GM18870 (cell line): ENCODE data around the gene PTPRN2.
"Not testable (repeated sequence)": the region's sequence is repeated elsewhere in the genome, so short reads cannot be mapped to it uniquely, and the experiment has no call there.

ENCODE experiments used
- ATAC-seq: cut with Tn5 transposase; IDR thresholded peaks from one replicate; pipeline ENCODE4 v1.9.1; 2021; ENCODE audit warnings: moderate library complexity; ENCODE audit not compliant: unreplicated experiment

PTPRN2 gene

GRCh38 chr7:157565981-157566630 lies 1021.5 kb downstream of the PTPRN2 start:
- ATAC-seq: no peak

- no peak for ATAC-seq
Measured at GRCh38 chr7:157565201-157565626, 1022.4 kb downstream of the PTPRN2 start.

GRCh38 chr7:157564517-157565177 lies 1023.0 kb downstream of the PTPRN2 start:
- ATAC-seq: no peak

- not testable (repeated sequence) for ATAC-seq
Measured at GRCh38 chr7:157563467-157564135, 1024.0 kb downstream of the PTPRN2 start.

- not testable (repeated sequence) for ATAC-seq
Measured at GRCh38 chr7:157562522-157563398, 1024.9 kb downstream of the PTPRN2 start.

- no peak for ATAC-seq
Measured at GRCh38 chr7:157561816-157562410, 1025.7 kb downstream of the PTPRN2 start.

- ATAC-seq: no peak
Measured at GRCh38 chr7:157561523-157561785, 1026.2 kb downstream of the PTPRN2 start.

GRCh38 chr7:157560710-157561522 lies 1026.7 kb downstream of the PTPRN2 start:
- no peak for ATAC-seq

GRCh38 chr7:157560258-157560654 lies 1027.4 kb downstream of the PTPRN2 start:
- ATAC-seq: no peak

GRCh38 chr7:157559596-157560257 lies 1027.9 kb downstream of the PTPRN2 start:
- ATAC-seq: no peak

GRCh38 chr7:157558875-157559595 lies 1028.6 kb downstream of the PTPRN2 start:
- no peak for ATAC-seq

- no peak for ATAC-seq
Measured at GRCh38 chr7:157558516-157558874, 1029.1 kb downstream of the PTPRN2 start.

- ATAC-seq: no peak
Measured at GRCh38 chr7:157558061-157558460, 1029.6 kb downstream of the PTPRN2 start.

- ATAC-seq: no peak
Measured at GRCh38 chr7:157557263-157557662, 1030.4 kb downstream of the PTPRN2 start.

- no peak for ATAC-seq
Measured at GRCh38 chr7:157556642-157556944, 1031.0 kb downstream of the PTPRN2 start.

- no peak for ATAC-seq
Measured at GRCh38 chr7:157555944-157556641, 1031.5 kb downstream of the PTPRN2 start.

- no peak for ATAC-seq
Measured at GRCh38 chr7:157555313-157555712, 1032.3 kb downstream of the PTPRN2 start.

- ATAC-seq: no peak
Measured at GRCh38 chr7:157554393-157555238, 1033.0 kb downstream of the PTPRN2 start.
